H9 (cell line): ENCODE data around the gene SLC27A1. TPM values are rescaled to one million over a fixed set of nuclear protein-coding genes. Genes with fewer than 3 reads are reported as not detected.

Experiments used
- DNase-seq: peaks from one replicate; pipeline ENCODE4 v3.0.0-alpha.2; 2017
- H2AFZ ChIP-seq: one replicate; pipeline ENCODE4 v1.6.1; 2013; ENCODE audit warnings: mild to moderate bottlenecking, low read length, control low read depth, moderate library complexity
- H2AK5ac ChIP-seq: 2 replicates; pipeline ENCODE4 v1.6.1; 2013; ENCODE audit warnings: low read length, control low read depth, mixed read lengths; ENCODE audit not compliant: insufficient read length
- H2BK120ac ChIP-seq: one replicate; pipeline ENCODE4 v1.6.1; 2013; ENCODE audit warnings: low read depth, mild to moderate bottlenecking, low read length, control low read depth, inconsistent platforms; ENCODE audit not compliant: poor library complexity, severe bottlenecking
- H2BK12ac ChIP-seq: 2 replicates; pipeline ENCODE4 v1.6.1; 2013; ENCODE audit warnings: low read length, control low read depth, mixed read lengths, low read depth; ENCODE audit not compliant: insufficient read length
- H2BK15ac ChIP-seq: 2 replicates; pipeline ENCODE4 v1.6.1; 2013; ENCODE audit warnings: low read depth, low read length, control low read depth
- H2BK20ac ChIP-seq: one replicate; pipeline ENCODE4 v1.6.1; 2013; ENCODE audit warnings: low read depth, mild to moderate bottlenecking, low read length, control low read depth, inconsistent platforms; ENCODE audit not compliant: poor library complexity, severe bottlenecking
- H2BK5ac ChIP-seq: 2 replicates; pipeline ENCODE4 v1.6.1; 2013; ENCODE audit warnings: low read length, control low read depth, mixed read lengths; ENCODE audit not compliant: insufficient read length
- H3K14ac ChIP-seq: 2 replicates; pipeline ENCODE4 v1.6.1; 2013; ENCODE audit warnings: low read length, control low read depth; ENCODE audit not compliant: insufficient read depth
- H3K18ac ChIP-seq: 2 replicates; pipeline ENCODE4 v1.6.1; 2013; ENCODE audit warnings: low read depth, mild to moderate bottlenecking, mixed read lengths, low read length, control low read depth; ENCODE audit not compliant: insufficient read length
- H3K23ac ChIP-seq: 2 replicates; pipeline ENCODE4 v1.6.1; 2013; ENCODE audit warnings: low read length, control low read depth, mixed read lengths, low read depth; ENCODE audit not compliant: insufficient read length
- H3K23me2 ChIP-seq: 2 replicates; pipeline ENCODE4 v1.6.1; 2013; ENCODE audit warnings: low read depth, mild to moderate bottlenecking, mixed read lengths, low read length, control low read depth; ENCODE audit not compliant: insufficient read length, poor library complexity, severe bottlenecking
- H3K27ac ChIP-seq: 2 replicates; pipeline ENCODE4 v1.5.1; 2013; ENCODE audit warnings: low read length, control low read depth, mixed read lengths, low read depth; ENCODE audit not compliant: insufficient read length
- H3K27me3 ChIP-seq: 2 replicates; pipeline ENCODE4 v1.6.1; 2013; ENCODE audit warnings: low read length, control low read depth, inconsistent platforms; ENCODE audit not compliant: insufficient read depth
- H3K4ac ChIP-seq: 2 replicates; pipeline ENCODE4 v1.6.1; 2013; ENCODE audit warnings: low read depth, mild to moderate bottlenecking, control low read depth, inconsistent platforms, low read length, moderate library complexity
- H3K4me1 ChIP-seq: 2 replicates; pipeline ENCODE4 v1.6.1; 2013; ENCODE audit warnings: low read length, control low read depth, inconsistent platforms; ENCODE audit not compliant: insufficient read depth
- H3K4me2 ChIP-seq: 2 replicates; pipeline ENCODE4 v1.6.1; 2013; ENCODE audit warnings: low read length, control low read depth, mixed read lengths; ENCODE audit not compliant: insufficient read length, insufficient read depth
- H3K56ac ChIP-seq: 2 replicates; pipeline ENCODE4 v1.6.1; 2013; ENCODE audit warnings: low read depth, mild to moderate bottlenecking, mixed read lengths, low read length, control low read depth; ENCODE audit not compliant: insufficient read length
- H3K79me1 ChIP-seq: 2 replicates; pipeline ENCODE4 v1.6.1; 2013; ENCODE audit warnings: low read depth, mild to moderate bottlenecking, moderate library complexity, low read length, control low read depth, inconsistent platforms; ENCODE audit not compliant: insufficient read depth, poor library complexity, severe bottlenecking
- H3K79me2 ChIP-seq: 2 replicates; pipeline ENCODE4 v1.6.1; 2013; ENCODE audit warnings: low read length, control low read depth, inconsistent platforms; ENCODE audit not compliant: insufficient read depth
- H3K9ac ChIP-seq: 2 replicates; pipeline ENCODE4 v1.6.1; 2013; ENCODE audit warnings: low read length, control low read depth, mixed read lengths; ENCODE audit not compliant: insufficient read length; ENCODE audit errors: extremely low read depth
- H3K9me3 ChIP-seq: one replicate; pipeline ENCODE4 v1.6.1; 2013; ENCODE audit warnings: low read depth, low read length, inconsistent platforms; ENCODE audit not compliant: control insufficient read depth
- H3T11ph ChIP-seq: one replicate; pipeline ENCODE4 v1.6.1; 2013; ENCODE audit warnings: mild to moderate bottlenecking, low read length, control low read depth, inconsistent platforms
- H4K20me1 ChIP-seq: one replicate; pipeline ENCODE4 v1.6.1; 2013; ENCODE audit not compliant: control insufficient read depth, insufficient read length, insufficient read depth
- H4K5ac ChIP-seq: 2 replicates; pipeline ENCODE4 v1.6.1; 2013; ENCODE audit warnings: low read depth, mild to moderate bottlenecking, mixed read lengths, low read length, control low read depth; ENCODE audit not compliant: insufficient read length
- H4K8ac ChIP-seq: replicated peaks from 2 replicates; pipeline ENCODE4 v1.6.1; 2013; ENCODE audit warnings: low read length, control low read depth, mixed read lengths, low read depth; ENCODE audit not compliant: insufficient read length
- H4K91ac ChIP-seq: 2 replicates; pipeline ENCODE4 v1.6.1; 2013; ENCODE audit warnings: low read depth, mild to moderate bottlenecking, moderate library complexity, mixed read lengths, low read length, control low read depth; ENCODE audit not compliant: insufficient read length
- H3K27ac Mint-ChIP-seq, 3 experiments: 2 replicates in 2 of 3; 3 replicates in 1 of 3; pipeline ENCODE4 v1.8.0; 2020 to 2021; ENCODE audit warnings: mixed read lengths in 3 of 3, mild to moderate bottlenecking in 1 of 3, moderate library complexity in 1 of 3
- H3K27me3 Mint-ChIP-seq: 2 replicates; pipeline ENCODE4 v1.8.0; 2021; ENCODE audit warnings: low read depth, mild to moderate bottlenecking, moderate library complexity, mixed read lengths
- H3K36me3 Mint-ChIP-seq, 3 experiments: 2 replicates in 2 of 3; 3 replicates in 1 of 3; pipeline ENCODE4 v1.8.0; 2020 to 2021; ENCODE audit warnings: low read depth in 3 of 3, mixed read lengths in 3 of 3; ENCODE audit not compliant: insufficient read depth in 1 of 3
- H3K4me1 Mint-ChIP-seq, 2 experiments: 2 replicates each; pipeline ENCODE4 v1.8.0; 2020; ENCODE audit warnings: mixed read lengths in 2 of 2
- H3K4me3 Mint-ChIP-seq, 2 experiments: 2 replicates in 1 of 2; 3 replicates in 1 of 2; pipeline ENCODE4 v1.8.0; 2020 to 2021; ENCODE audit warnings: mild to moderate bottlenecking in 2 of 2, mixed read lengths in 2 of 2, moderate library complexity in 1 of 2
- H3K9me3 Mint-ChIP-seq, 2 experiments: 2 replicates in 1 of 2; 3 replicates in 1 of 2; pipeline ENCODE4 v1.8.0; 2020; ENCODE audit warnings: mild to moderate bottlenecking in 2 of 2, mixed read lengths in 2 of 2, moderate library complexity in 1 of 2
- WGBS: extraction: QIAGEN DNeasy Blood & Tissue Kit; methylation state at CpG from one replicate; pipeline ENCODE4 v1.1.7; 2013; ENCODE audit warnings: missing lambda C conversion rate, low lambda C conversion rate, mixed read lengths; ENCODE audit not compliant: insufficient read length; ENCODE audit errors: extremely low coverage; 5-methylcytosine and 5-hydroxymethylcytosine counted together
- total RNA-seq: library from RNA; stranded (reverse); gene quantifications from 2 replicates; pipeline ENCODE4 v1.2.1, GENCODE V29; 2021
- TF ChIP-seq, protein P1 (sequence below): fragments of 200-600 bp; sonication (generic); conservative IDR thresholded peaks from 3 replicates; pipeline ENCODE4 v1.8.0; 2021; ENCODE audit warnings: antibody characterized with exemption, mild to moderate bottlenecking

SLC27A1 gene
- total RNA-seq, 1 experiment from 2014 or later = 6.4 TPM

DNA sequence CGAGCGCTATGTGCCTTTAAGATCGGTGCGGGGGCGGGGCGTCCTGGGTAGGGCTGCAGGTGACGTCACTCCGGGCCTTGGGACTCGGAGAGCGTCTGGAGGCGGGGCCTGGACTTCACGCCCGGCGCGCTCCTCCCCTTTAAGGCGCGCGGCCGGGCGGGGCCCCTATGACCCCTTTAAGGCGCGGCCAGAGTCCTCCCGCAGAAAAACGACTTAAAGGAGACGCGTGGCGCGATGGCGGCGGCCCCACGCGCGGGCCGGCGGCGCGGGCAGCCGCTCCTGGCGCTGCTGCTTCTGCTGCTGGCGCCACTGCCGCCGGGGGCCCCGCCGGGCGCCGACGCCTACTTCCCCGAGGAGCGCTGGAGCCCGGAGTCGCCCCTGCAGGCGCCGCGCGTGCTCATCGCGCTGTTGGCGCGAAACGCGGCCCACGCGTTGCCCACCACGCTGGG, 85.2 kb downstream of the SLC27A1 start, which contains the start of gene COLGALT1:
Gene COLGALT1 (plus strand): TSS at position 170 of the 449 bp plus-strand sequence. CDS start 65 bp downstream, at position 235.
- WGBS = no CpG with 5 or more reads among the region's 64 CpGs
- H3K27me3 Mint-ChIP-seq = peaks cover 6% of the 10 kb centered on the region
- H3K4ac ChIP-seq = no peak within 1 kb of the TSS
- H3K56ac ChIP-seq = no peak within 1 kb of the TSS
- no peak within 1 kb of the TSS for H3K18ac ChIP-seq
- H2BK15ac ChIP-seq = no peak within 1 kb of the TSS
- no peak within 1 kb of the TSS for H2AFZ ChIP-seq
- no peak within 1 kb of the TSS for H3K9ac ChIP-seq
- H3K4me2 ChIP-seq = peak within 1 kb of the TSS; percentile 39
- peaks cover 8% of the 10 kb centered on the region for H3K23me2 ChIP-seq
- peaks cover 3% of the 10 kb centered on the region for H4K20me1 ChIP-seq
- no peak within 1 kb of the TSS for H4K5ac ChIP-seq
- peak; percentile 97 for DNase-seq
- peaks cover 12 to 14% of the 10 kb centered on the region in 2 experiments for H3K4me1 Mint-ChIP-seq
- H2BK20ac ChIP-seq = no peak within 1 kb of the TSS
- H3K9me3 ChIP-seq = no peaks in the 10 kb centered on the region
- no peaks in the 10 kb centered on the region for H3K9me3 Mint-ChIP-seq
- no peaks in the 10 kb centered on the region for H3K79me2 ChIP-seq
- H3K4me1 ChIP-seq = no peaks in the 10 kb centered on the region; the same call in 1 of the 2 replicates
- H3K4me3 Mint-ChIP-seq = peak within 1 kb of the TSS; percentile 69 to 84
- no peak within 1 kb of the TSS for H2BK12ac ChIP-seq
- no peak within 1 kb of the TSS for H2AK5ac ChIP-seq
- no peak within 1 kb of the TSS for H3K14ac ChIP-seq
- H3K27me3 ChIP-seq = no peaks in the 10 kb centered on the region
- no peak within 1 kb of the TSS for H4K8ac ChIP-seq
- no peak within 1 kb of the TSS for H3K27ac ChIP-seq
- H3K36me3 Mint-ChIP-seq = peaks cover 11 to 19% (median 15%) of the 10 kb centered on the region in 3 experiments; a peak in 6 of 7 replicates
- H2BK5ac ChIP-seq = no peak within 1 kb of the TSS
- H3T11ph ChIP-seq = no peak within 1 kb of the TSS
- no peak within 1 kb of the TSS for H2BK120ac ChIP-seq
- no peak within 1 kb of the TSS for H3K23ac ChIP-seq
- H3K27ac Mint-ChIP-seq = peak within 1 kb of the TSS in 1 of 3 experiments; percentile 65; a peak in 1 of 7 replicates
- TF ChIP-seq, protein P1, sequence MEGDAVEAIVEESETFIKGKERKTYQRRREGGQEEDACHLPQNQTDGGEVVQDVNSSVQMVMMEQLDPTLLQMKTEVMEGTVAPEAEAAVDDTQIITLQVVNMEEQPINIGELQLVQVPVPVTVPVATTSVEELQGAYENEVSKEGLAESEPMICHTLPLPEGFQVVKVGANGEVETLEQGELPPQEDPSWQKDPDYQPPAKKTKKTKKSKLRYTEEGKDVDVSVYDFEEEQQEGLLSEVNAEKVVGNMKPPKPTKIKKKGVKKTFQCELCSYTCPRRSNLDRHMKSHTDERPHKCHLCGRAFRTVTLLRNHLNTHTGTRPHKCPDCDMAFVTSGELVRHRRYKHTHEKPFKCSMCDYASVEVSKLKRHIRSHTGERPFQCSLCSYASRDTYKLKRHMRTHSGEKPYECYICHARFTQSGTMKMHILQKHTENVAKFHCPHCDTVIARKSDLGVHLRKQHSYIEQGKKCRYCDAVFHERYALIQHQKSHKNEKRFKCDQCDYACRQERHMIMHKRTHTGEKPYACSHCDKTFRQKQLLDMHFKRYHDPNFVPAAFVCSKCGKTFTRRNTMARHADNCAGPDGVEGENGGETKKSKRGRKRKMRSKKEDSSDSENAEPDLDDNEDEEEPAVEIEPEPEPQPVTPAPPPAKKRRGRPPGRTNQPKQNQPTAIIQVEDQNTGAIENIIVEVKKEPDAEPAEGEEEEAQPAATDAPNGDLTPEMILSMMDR = no peak
- no peaks in the 10 kb centered on the region for H3K79me1 ChIP-seq
- no peak within 1 kb of the TSS for H4K91ac ChIP-seq

Other genes starting within 250 kb of the SLC27A1 start
- gene OCEL1, start 244.3 kb upstream of the SLC27A1 start, total RNA-seq = 25.7 and 26.4 TPM in 2 replicates
- gene NR2F6, start 224.6 kb upstream of the SLC27A1 start, total RNA-seq = 134 and 137 TPM in 2 replicates
- 6.4 and 6.7 TPM in 2 replicates for gene USHBP1, start 205.8 kb upstream of the SLC27A1 start, total RNA-seq
- 125 and 130 TPM in 2 replicates for gene BABAM1, start 203.1 kb upstream of the SLC27A1 start, total RNA-seq
- 15.0 and 16.5 TPM in 2 replicates for gene ANKLE1, start 188.6 kb upstream of the SLC27A1 start, total RNA-seq
- gene ABHD8, start 167.1 kb upstream of the SLC27A1 start, total RNA-seq = 11.7 and 12.8 TPM in 2 replicates
- gene MRPL34, start 164.7 kb upstream of the SLC27A1 start, total RNA-seq = 84.6 and 93.6 TPM in 2 replicates
- 42.3 and 45.7 TPM in 2 replicates for gene DDA1, start 161.0 kb upstream of the SLC27A1 start, total RNA-seq
- 18.9 and 21.9 TPM in 2 replicates for gene ANO8, start 135.7 kb upstream of the SLC27A1 start, total RNA-seq
- 62.9 and 71.3 TPM in 2 replicates for gene GTPBP3, start 133.0 kb upstream of the SLC27A1 start, total RNA-seq
- gene PLVAP, start 93.2 kb upstream of the SLC27A1 start, total RNA-seq = not detected in 2 replicates
- gene CCDC194, start 76.3 kb upstream of the SLC27A1 start, total RNA-seq = 0.68 and 0.75 TPM in 2 replicates
- 60.7 and 63.3 TPM in 2 replicates for gene BST2, start 64.9 kb upstream of the SLC27A1 start, total RNA-seq
- 49.7 and 50.4 TPM in 2 replicates for gene MVB12A, start 50.5 kb upstream of the SLC27A1 start, total RNA-seq
- 1.4 TPM in 2 replicates for gene TMEM221, start 21.9 kb upstream of the SLC27A1 start, total RNA-seq
- gene NXNL1, start 9.6 kb upstream of the SLC27A1 start, total RNA-seq = not detected in 2 replicates
- gene PGLS, start 41.1 kb downstream of the SLC27A1 start, total RNA-seq = 73.1 and 76.0 TPM in 2 replicates
- 45.3 and 48.5 TPM in 2 replicates for gene COLGALT1, start 85.1 kb downstream of the SLC27A1 start, total RNA-seq
- 21.6 and 22.2 TPM in 2 replicates for gene UNC13A, start 217.8 kb downstream of the SLC27A1 start, total RNA-seq
- gene MAP1S, start 249.0 kb downstream of the SLC27A1 start, total RNA-seq = 158 and 160 TPM in 2 replicates